SU-DHL-6 (cell line): ENCODE results near the gene OR5H14.

Experiments
- EZH2phosphoT487 ChIP-seq: fragments of 200-600 bp; sonication (generic), shearing (Covaris generic); conservative IDR thresholded peaks from 2 replicates; pipeline ENCODE4 v1.6.1; 2018; ENCODE audit warnings: mild to moderate bottlenecking, antibody characterized with exemption, low read length, moderate library complexity, mixed read lengths
- TF ChIP-seq, protein P1 (sequence below): fragments of 200-600 bp; sonication (generic); IDR thresholded peaks from one replicate; pipeline ENCODE4 v1.5.1; 2017; ENCODE audit warnings: antibody characterized with exemption, mild to moderate bottlenecking, low read length, moderate library complexity; ENCODE audit not compliant: insufficient read depth, poor library complexity, severe bottlenecking

DNA sequence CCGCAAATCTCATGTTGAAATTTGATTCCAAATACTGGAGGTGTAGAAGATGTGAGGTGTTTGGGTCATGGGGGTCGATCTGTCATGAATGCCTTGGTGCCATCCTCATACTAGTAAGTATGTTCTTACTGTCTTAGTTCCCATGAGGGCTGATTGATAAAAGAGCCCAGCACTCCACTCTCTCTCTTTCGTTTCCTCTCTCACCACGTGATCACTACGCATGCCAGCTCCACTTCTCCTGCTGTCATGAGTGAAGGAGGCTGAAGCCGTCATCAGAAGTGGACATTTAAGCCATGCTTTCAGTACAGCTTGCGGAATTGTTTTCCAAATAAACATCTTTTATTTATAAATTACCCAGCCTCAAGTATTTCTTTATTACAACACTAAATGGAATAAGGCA, 25.3 kb downstream of the OR5H14 start:
- TF ChIP-seq, protein P1, sequence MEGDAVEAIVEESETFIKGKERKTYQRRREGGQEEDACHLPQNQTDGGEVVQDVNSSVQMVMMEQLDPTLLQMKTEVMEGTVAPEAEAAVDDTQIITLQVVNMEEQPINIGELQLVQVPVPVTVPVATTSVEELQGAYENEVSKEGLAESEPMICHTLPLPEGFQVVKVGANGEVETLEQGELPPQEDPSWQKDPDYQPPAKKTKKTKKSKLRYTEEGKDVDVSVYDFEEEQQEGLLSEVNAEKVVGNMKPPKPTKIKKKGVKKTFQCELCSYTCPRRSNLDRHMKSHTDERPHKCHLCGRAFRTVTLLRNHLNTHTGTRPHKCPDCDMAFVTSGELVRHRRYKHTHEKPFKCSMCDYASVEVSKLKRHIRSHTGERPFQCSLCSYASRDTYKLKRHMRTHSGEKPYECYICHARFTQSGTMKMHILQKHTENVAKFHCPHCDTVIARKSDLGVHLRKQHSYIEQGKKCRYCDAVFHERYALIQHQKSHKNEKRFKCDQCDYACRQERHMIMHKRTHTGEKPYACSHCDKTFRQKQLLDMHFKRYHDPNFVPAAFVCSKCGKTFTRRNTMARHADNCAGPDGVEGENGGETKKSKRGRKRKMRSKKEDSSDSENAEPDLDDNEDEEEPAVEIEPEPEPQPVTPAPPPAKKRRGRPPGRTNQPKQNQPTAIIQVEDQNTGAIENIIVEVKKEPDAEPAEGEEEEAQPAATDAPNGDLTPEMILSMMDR, result no peak
- TF ChIP-seq EZH2phosphoT487, result no peak
